GM21367 (cell line): ENCODE data around the gene HYAL1.
A peak's percentile ranks its signal among the peaks of the same experiment; 100 is the strongest.
"Not testable (repeated sequence)": the region's sequence is repeated elsewhere in the genome, so short reads cannot be mapped to it uniquely, and the experiment has no call there.

Source experiments
- ATAC-seq: cut with Tn5 transposase; IDR thresholded peaks from one replicate; pipeline ENCODE4 v1.9.1; 2021; ENCODE audit not compliant: unreplicated experiment

Gene HYAL1

DNA sequence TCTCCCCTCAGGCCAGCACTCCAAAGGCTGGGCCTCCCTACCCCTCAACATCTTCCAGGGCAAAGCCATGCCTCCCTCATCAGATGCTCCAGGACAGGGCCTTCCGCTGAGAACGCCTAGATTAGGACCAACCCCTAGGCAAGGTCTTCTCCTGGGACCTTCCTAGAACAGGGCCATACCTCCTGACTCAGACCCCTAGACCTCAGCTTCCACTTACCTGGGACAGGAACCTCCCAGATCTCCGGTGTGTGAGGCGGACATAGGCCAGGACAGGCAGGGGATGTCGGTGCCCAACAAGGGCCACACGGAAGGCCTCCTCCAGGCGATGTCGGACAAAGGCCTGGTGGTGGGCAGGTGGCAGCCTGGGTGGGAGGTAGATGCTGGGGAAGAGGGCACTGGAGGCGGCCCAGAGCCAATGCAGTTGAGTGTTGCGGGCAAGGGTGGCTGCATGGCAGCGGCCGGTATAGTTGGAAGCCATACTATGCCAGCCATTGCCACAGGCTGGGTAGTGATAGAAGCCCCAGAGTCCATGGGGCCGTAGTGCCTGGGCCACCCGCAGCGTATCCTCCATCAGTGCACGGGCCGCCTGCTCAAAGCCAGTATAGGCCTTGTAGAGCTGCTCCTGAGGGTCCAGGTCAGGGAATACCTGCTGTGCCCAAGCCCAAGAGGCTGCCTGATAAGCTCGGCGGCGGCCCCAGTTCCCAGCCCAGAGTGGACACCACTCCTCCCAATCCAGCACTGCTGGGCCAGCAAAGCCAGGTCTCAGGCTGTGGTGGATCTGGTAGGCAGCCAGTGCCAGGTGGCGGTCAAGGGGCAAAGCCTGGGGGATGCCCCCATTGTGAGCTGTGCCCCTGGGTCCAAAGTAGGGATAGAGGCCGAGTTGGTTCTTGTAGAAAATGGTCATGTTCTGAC lies 8.6 kb downstream of the HYAL1 start:
- ATAC-seq, result no peak

DNA sequence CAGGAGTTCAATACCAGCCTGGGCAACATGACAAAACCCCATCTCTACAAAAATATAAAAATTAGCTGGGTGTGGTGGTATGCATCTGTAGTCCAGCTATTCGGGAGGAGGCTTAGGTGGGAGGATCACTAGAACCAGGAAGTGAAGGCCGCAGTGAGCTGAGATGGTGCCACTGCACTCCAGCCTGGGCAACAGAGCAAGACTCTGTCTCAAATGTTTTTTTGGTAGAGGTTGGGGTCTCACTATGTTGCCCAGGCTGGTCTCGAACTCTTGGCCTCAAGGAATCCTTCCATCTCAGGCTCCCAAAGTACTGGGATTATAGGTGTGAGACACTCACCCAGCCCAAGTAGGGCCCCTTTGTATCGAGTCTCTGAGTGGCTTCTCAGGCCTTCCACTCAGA lies 9.3 kb downstream of the HYAL1 start:
- no peak for ATAC-seq

DNA sequence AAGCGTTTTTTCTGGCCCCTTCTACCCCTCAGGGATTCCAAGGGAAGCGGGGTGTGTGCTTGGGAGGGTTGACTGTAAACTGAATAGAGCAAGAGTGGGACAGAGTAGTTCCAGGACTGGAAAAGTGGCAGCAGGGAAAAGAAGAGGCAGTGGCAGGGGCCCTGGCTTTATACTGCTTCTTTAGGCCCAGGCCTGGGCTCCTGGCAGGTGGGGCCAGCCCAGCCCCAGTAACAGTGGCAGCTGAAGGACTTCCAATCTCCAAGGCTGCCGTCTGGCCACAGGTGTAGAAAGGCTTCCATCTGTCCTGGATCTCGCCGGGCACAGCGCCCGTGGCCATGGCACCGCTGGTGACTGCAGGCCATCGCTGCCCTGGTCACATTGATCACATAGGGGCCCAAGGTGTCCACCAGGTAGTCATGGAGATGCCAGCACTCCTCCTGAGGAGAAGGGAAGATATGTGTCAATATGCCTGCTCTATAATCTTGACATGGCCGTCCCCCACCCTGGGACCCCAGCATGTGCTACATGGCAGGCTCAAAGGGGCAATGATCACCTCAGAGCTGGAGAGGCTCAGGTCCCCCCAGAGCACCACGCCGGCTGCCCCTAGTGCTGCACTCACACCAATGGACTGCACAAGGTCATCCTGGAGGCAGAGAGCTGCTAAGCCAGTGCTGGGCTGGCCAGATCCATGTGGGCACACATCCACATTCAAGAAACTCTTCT lies 10.1 kb downstream of the HYAL1 start:
- ATAC-seq, result no peak

DNA sequence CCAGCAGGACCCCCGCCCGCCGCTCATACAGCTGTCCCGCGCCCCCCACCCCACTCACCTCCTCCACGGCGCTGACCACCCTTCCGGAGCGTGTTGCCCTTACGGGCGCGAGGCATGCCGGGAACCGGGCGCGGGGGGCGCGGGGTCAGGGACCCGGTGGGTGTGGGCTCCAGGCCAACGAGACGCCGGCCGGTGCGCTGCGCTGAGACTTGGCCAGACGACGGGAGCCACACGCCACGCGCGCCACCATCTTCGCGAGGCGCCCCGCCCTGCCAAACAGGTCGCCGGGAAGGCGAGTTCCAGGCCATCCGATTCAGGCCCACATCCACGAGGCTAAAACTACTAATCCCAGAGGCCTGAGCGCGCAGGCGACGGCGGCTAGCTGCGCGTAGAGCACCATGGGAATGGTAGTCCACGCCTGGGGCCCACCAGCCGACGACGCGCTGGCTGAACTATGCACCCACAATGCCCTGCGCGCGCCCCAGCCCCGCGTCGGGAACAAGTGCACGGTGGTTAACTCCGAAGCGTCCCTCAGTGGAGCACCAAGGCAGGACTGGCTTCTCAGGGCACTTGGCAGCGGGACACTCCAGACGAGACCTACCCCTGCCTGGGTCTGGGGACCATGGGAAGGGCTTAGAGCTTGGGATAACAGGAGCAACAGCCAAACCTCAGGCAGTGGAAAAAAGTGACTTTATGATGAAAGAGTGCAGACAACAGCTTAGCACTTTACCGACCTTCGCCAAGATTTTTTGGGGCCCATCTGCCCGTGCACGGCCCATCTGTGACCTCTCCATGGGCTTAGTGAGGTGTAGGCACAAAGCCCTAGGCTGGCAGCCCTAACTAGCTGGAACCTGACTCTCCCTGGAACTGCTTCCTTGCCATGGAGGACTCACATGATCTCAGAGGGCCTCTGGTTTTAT lies 11.0 kb downstream of the HYAL1 start, which contains the start of gene IFRD2:
Gene IFRD2 (minus strand): TSS at position 271 of the 920 bp plus-strand sequence. CDS start 155 bp downstream, at position 116.
- ATAC-seq, result peak; percentile 84

DNA sequence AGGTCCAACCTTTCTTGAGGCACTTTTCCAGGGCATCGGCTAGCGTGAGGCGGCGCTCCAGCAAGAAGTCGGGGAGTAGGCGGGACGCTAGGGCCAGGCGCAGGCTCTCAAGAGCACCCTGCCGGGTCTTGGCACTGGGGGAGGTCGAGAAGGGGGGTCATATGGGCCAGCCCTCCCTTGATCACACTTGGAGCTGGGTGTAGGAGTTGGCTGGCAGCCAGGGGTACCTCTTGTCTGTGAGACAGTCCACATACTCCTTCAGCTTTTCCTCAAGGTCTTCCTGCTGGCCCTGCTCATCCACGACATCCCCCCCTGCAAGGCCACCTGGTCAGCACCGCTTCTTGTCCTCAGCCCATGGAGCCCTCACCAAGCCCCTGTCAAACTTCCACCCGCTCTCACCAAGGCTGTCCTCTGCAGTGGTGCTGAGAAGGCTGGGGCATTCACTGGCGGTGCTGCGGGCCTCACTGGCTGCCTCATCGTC lies 13.2 kb downstream of the HYAL1 start:
- ATAC-seq, result no peak

DNA sequence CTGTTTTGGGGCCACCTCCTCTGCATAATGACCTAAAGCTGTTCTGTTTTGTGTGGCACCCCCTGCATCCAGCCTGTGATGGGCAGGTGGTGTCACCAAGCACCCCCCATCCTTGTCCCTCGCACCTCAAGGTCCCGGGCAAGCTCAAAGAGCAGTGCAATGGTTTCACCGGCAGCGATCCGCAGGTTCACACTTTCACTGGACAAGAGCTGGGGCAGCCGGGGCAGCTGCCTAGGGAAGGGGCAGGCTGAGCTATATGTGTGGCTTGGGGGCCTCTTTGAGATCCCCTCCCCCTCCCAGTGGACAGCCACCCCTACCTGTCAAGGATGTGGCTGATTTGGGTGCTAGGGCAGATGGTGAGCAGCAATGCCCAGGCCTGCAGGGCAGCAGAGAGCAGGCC lies 14.2 kb downstream of the HYAL1 start:
- no peak for ATAC-seq

DNA sequence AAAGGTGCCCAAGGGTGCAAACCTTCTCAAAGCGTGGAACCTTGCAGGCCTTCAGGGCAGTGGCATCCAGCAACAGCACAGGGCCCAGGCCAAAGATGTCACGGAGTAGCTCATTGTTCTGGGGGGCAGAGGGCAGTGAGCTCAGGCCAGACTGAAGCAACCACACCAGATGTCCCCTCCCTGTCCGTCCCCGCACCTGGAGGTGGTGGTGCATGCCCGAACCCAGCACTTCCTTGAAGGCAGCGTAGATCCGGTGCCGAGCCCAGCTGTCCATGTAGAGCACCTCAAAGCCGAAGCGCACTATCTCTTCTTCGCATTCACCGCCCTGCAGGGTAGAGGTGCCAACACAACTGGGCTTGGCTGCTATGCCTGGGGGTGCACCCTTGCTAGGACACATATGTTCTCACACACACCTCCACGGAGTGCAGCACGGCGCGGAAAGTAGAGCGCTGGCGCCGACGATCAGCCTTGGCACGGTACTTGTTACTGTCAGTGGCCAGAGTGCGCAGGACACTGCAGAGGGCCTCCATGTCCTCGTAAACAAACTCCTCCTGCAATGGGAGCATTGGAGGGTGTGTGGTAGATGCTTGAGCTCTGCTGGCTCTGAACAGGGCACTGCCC lies 14.9 kb downstream of the HYAL1 start:
- no peak for ATAC-seq

DNA sequence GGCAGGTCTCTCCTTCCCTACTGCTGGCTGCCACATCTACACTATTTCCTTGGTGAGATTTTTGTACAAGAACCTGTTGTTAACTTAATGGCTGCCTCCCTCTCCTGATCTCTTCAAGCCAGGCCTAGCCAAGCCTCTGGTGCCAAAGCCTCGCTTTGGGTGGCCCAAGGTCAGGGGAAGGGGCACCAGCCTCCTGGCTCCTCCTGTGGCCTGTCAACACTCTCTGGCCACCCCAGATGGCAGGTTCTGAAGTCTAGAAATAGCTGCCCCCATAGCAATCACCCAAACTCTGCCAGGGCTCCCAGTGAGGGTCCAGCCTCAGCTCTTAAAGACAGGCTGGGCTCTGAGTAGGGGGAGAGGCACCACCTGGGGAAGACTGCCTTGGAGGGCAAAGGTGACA lies 16.1 kb downstream of the HYAL1 start:
- ATAC-seq, result no peak

DNA sequence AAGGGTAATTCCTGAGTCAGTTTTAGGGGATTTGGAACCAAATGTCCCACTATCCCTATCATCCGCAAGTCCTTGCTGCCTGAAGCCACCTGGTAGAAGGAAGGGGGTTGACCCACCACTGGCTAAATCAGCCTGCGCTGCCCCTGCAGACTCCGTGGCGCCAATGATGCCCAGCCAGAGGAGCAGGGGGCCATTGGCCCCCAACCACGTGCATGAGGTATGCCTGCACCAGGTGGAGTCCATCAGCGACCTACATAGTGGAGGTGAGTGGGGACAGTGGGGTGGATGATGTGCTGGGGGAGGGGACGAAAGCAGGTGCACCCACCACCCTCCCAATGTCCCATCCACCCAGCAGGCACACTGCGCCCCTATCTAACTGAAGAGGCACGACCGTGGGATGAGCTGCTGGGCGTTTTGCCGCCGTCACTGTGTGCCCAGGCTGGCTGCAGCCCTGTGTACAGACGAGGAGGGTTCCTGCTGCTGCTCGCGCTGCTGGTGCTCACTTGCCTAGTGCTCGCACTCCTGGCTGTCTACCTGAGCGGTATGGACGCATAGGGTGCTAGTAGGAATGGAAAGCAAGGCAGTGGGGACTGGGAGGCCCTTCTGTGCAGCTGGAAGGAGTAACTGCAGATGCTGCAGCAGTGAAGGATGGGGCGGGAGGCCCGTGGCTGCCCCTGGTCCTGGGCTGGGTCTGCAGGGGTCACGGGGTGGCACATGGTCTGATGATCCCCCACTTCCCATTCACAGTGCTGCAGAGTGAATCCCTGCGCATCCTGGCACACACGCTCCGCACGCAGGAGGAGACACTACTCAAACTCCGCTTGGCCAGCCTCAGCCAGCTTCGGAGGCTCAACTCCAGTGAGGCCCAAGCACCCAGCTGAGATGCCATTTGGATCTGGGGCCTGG lies 16.8 kb downstream of the HYAL1 start:
- no peak for ATAC-seq

DNA sequence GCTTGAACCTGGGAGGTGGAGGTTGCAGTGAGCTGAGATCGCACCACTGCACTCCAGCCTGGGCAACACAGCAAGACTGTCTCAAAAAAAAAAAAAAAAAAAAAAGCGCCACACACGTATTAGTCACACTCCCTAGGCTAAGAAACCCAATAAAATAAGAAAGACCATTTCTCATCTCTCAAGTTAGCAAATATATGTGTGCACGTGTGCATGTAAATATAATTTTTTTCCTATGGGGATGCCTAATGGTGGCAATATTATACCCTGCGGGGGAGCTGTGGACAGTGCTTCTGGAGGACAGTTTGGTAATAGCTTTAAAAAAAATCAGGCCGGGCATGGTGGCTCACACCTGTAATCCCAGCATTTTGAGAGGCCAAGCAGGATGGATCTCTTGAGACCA lies 19.3 kb downstream of the HYAL1 start:
- not testable (repeated sequence) for ATAC-seq

DNA sequence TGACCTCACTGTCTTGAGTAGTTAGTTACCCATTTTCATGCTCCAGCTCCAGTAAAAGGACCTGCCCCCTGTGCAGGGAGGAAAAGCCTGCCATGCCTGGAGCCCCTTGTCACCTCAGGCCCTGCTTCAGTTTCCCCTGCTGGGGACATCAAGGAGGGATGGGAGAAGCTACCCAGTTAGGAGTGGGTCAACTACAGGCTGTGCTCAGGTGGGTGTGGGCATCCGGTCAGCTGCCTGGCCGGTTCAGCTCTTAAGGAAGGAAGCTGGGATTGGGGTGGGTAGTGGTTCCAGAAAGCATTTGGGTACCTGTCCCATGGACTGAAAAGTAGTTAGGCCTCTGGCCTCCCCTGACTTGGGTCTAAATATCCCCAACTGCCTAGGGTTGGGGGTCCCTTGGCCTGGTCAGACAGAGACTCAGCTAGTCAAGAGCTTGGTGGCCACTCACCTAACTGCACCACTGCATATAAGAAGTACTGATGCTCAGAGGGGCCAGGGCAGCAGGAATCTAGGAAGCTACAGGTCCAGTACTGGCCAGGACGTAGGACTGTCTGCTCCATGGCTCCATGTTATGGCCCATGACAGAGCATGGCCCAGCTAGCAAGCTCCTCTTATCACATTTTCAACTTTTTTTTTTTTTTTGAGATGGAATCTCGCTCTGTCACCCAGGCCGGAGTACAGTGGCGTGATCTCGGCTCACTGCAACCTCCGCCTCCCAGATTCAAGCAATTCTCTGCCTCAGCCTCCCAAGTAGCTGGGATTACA lies 23.9 kb downstream of the HYAL1 start:
- ATAC-seq, result no peak

DNA sequence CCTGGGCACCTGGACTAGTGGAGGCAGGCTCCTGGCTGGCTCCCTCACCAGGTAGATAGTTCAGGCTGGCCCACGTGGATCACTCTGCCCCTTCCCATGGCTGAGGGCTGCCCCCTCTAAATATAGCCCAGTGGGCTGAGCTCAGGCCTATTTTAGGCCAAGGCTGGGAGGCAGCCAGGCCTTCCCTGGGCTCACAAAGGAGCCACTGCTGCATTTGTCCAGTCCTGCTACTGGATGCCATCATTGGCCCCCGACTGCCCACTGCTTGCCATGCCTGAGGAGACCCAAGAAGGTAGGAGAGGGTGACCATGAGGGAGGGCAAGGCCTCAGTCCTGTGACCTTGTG lies 24.5 kb downstream of the HYAL1 start, which contains the start of gene LSMEM2:
Gene LSMEM2 (plus strand): TSS at position 208 of the 345 bp plus-strand sequence. CDS start 27 bp downstream, at position 235.
- ATAC-seq, result no peak

DNA sequence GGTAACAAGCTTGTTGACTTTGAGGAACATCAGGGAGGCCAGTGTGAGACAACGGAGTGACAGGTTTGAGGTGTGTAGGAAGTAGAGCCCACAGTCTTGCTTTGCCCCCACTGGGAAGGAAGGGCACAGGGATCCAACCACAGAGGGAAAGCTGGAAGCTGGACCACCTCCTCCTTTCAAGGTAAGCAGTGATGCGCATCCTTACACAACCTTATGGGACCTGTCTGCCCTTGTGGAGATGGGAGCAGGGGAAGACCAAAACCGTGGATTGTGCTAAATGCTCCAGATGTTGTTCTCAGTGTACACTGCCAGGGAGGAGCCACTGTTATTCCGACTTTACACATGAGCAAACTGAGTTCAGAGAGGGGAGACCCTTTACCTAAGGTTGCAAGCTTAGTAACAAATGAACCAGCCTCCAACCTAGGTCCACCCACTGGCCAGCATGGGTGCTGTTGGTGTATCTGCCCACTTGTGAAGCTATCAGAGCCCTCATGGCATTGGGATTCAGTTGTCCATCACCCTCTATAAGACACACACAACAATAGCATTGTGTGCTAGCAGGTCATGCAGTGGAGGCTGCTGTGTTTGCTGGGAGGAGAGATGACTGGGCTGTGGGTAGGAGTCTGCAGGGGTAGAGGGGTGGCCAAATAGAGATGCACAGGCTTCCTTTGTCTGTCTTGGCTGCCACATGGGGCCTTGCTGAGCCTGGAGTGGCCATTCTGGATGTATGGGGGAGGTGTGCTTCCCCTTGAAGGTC lies 25.1 kb downstream of the HYAL1 start:
- no peak for ATAC-seq

DNA sequence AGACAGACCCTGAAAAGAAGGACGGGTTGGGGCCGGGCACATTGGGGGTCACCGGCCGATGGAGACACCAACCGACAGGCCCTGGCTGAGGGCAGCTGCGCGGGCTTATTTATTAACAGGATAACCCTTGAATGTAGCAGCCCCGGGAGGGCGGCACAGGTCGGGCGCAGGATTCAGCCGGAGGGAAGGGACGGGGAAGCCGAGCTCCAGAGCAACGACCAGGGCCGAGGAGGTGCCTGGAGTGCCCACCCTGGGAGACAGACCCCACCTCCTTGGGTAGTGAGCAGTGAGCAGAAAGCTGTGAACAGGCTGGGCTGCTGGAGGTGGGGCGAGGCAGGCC lies 26.6 kb downstream of the HYAL1 start:
- no peak for ATAC-seq

DNA sequence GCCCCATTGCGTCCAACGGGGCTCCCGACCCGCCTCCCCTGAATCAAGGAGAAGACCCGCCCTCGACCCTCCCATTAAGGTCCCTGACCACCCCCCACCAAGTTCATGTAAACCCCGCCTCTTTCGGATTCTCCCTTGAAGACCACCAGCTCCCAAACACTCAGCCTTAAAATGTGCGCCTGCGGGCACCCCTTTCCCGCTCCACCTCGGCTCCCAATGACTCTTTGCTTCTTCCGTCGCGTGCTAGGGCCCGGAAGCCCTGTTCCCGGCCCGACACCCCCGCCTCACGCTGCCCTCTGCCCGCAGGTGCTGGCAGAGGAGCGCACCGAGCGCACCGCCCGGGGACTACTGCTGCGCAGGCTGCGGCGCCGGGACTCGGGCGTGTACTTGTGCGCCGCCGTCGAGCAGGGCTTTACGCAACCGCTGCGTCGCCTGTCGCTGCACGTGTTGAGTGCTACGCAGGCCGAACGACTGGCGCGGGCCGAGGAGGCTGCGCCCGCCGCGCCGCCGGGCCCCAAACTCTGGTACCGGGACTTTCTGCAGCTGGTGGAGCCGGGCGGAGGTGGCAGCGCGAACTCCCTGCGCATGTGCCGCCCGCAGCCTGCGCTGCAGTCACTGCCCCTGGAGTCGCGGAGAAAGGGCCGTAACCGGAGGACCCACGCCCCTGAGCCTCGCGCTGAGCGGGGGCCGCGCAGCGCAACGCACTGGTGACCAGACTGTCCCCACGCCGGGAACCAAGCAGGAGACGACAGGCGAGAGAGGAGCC lies 27.2 kb downstream of the HYAL1 start:
- ATAC-seq, result no peak

DNA sequence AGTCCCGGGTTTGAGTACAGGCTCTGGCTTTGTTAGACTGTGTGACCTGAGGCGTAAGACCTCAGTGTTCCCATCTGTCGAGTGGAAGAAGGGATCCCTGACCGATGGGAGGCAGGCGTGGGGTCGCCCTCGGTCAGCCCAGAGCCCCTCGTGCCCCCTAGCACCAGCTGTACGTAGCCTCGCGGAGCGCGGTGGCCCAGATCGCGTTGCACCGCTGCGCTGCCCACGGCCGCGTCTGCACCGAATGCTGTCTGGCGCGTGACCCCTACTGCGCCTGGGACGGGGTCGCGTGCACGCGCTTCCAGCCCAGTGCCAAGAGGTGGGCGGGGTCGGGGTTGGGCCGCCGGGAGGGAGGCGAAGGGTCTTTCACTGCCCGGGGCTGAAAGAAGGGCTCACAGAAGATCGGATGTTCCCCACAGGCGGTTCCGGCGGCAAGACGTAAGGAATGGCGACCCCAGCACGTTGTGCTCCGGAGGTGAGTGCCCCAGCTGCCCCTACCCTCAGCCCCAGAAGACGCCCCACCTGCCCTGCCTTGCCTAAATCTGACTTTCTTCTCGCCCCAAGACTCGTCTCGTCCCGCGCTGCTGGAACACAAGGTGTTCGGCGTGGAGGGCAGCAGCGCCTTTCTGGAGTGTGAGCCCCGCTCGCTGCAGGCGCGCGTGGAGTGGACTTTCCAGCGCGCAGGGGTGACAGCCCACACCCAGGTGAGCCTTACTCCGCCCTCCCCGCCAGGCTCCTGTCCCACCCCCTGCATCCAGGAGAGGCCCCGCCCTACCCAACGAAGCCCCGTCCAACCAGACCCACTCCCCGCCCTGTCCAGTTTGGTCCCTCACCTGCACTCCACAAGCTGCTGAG lies 28.0 kb downstream of the HYAL1 start:
- no peak for ATAC-seq
